GM19324 (cell line): ENCODE data around the gene NUDT16L1.

Experiments
- ATAC-seq: cut with Tn5 transposase; IDR thresholded peaks from one replicate; pipeline ENCODE4 v1.9.1; 2021; ENCODE audit warnings: mild to moderate bottlenecking, moderate library complexity; ENCODE audit not compliant: unreplicated experiment, low FRiP score

Gene NUDT16L1

DNA sequence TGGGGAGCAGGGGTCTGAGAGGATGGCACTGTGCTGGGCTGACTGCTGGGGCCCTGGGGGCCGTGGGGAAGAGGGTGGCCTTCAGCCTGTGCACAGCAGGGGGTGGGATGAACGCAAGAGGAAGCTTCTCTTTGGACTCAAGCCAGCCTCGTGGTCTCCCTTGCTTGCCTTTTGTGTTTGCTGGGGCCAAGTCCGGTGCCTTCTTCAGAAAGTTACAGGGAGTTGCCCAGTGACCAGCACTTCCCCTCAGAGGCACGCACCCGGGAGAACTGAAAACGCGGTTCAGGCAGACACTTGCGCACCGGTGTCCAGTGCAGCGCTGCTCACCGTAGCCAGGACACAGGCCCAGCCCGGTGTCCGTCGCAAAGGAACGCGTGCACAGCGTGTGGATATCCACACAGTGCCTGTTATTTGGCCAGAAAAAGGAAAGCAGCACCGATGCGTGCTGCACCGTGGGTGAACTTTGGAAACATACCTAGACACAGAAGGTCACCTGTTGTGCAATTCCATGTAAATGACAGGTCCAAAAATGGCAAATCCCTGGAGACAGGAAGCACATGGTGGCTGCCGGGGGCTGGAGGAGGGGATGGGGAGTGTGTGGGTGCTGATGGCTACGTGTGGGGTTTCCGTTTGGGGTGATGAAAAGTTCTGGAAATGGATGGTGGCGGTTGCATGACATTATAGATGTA is 29.4 kb upstream of the NUDT16L1 start:
- ATAC-seq: no peak

DNA sequence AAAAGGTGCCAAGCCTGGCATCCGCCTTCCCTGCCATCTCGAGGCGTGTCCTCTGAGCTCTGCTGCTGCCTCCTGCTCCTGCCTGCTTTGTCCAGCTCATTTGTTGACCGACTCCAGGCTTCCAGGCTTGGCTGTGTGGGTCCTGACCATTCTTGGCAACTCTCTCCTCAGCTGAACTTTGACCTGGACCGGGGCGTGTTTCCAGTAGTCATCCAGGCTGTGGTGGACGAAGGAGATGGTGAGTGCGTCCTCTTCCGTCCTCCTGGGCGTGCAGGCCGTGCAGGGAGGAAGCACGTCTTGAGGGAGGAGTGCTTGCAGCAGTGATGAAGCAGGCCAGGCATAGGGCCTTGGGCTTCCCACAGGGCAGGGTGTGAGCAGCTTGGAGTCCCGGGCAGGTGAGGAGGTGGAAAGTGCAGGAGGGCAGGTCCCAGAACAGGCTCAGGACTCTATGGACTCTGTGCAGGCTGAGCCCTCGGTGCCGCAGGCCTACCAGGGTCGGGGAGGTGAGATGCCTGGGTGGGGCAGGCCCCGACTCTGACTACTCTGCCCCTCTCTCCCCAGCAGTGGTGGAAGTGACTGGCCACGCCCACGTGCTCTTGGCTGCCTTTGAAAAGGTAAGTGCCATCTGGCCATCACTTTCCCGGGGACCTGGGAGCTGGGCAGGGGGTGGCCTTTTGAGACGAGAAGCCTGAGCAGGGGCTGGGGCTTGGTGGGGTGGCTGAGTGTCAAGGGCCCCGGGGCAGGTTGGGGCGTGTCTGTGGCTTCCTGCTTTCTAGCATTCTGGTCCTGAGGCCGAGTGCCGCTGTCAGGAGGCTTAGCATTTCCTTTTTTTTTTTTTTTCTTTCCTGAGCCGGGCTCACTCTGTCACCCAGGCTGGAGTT is 28.6 kb upstream of the NUDT16L1 start:
- no peak for ATAC-seq

- ATAC-seq: no peak
Measured at GRCh38 chr16:4666537-4667202, 26.7 kb upstream of the NUDT16L1 start.

GRCh38 chr16:4667203-4667963 is 26.0 kb upstream of the NUDT16L1 start:
- ATAC-seq: no peak

GRCh38 chr16:4668313-4668960 is 24.9 kb upstream of the NUDT16L1 start:
- no peak for ATAC-seq

DNA sequence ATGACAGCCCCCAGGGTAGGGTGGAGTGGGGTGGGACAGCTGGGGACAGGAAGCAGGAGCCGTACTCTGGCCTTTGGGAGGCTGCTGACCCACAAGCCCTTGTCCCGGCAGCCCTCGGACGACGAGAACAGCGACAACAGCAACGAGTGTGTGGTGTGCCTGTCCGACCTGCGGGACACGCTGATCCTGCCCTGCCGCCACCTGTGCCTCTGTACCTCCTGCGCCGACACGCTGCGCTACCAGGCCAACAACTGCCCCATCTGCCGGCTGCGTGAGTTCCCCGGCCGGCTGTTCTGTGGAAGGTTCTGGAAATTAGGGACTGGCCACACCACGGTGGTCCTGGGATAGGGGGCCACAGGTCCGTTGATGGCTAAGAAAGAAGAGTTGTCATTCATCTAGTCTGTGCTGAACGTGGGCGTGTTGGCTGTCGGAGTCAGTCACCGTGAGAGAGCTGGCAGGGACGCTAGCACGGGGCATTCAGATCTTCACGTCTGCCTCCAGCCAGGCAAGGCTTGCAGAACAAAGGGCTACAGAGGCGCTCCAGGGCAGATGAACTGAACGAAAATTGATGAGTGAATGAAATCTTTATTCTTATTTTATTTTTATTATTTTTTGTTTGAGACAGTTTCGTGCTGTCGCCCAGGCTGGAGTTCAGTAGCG is 19.8 kb upstream of the NUDT16L1 start:
- no peak for ATAC-seq

DNA sequence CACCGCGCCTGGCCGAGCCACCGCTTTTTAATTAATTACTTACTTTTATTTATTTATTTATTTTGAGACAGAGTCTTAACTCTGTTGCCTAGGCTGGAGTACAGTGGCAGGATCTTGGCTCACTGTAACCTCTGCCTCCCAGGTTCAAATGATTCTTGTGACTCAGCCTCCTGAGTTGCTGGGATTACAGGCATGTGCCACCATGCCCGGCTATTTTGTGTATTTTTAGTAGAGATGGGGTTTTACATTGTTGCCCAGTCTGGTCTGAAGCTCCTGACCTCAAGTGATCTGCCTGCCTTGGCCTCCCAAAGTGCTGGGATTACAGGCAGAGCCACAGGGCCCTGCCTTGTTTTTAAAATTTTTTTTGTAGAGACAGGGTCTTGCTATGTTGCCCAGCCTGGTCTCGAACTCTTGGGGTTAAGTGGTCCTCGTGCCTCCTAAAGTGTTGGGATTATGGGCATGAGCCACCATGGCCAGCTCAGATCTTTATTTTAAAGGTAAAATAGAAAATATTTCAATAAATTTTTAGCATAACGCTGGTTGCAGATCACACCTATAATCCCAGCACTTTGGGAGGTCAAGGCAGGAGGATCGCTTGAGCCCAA is 18.3 kb upstream of the NUDT16L1 start:
- no peak for ATAC-seq

- ATAC-seq: no peak
Measured at GRCh38 chr16:4675864-4676786, 17.2 kb upstream of the NUDT16L1 start.

DNA sequence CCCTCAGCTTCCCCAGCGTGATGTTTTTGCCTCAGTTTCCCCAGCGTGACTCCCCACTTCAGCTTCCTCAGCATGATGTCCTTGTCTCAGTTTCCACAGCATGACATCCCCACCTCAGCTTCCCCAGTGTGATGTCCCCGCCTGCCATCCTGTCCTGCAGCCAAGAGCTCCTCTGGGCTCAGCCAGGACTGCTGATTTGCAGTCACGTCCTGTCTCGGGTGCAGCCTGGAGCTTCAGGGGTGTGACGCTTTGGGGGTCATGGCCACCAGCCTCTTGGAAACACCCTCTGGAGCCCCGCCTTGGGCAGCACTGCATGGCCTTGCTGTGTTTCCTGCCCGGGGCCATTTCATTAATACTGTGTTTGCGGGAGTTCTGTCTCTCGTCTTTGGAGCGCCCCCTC is 16.5 kb upstream of the NUDT16L1 start:
- no peak for ATAC-seq

DNA sequence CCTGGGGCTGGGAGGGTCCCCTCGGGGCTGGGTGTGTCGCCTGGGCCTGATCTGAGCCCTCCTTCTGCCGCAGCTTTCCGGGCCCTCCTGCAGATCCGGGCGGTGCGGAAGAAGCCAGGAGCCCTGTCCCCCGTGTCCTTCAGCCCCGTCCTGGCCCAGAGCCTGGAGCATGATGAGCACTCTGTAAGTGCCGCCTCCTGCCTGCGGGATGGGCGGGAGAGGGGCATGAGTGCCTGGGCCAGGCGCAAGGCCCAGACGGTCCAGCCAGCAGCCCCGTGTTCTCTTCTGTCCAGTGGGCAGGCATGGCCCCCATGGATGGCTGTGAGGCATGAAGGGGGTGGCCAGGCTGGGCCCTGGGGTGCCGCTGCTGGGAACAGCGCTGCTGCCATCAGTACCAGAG is 16.0 kb upstream of the NUDT16L1 start:
- ATAC-seq: no peak

DNA sequence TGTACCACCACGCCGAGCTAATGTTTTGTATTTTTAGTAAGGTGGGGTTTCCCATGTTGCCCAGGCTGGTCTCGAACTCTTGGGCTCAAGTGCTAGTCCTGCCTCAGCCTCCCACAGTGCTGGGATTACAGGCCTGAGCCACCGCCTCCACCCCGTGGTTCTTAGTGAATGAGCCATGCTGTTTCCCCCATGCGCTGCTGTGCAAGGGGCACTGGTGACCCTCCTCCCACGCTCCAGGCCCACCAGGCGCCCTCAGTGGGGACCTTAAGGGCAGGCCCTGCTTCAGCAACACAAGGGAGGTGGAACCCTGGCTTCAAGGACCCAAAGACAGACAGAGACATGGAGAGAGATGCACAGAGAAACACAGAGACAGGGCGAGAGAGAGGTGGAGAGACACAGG is 15.4 kb upstream of the NUDT16L1 start:
- ATAC-seq: no peak

GRCh38 chr16:4678596-4678995 is 14.8 kb upstream of the NUDT16L1 start:
- ATAC-seq: no peak

DNA sequence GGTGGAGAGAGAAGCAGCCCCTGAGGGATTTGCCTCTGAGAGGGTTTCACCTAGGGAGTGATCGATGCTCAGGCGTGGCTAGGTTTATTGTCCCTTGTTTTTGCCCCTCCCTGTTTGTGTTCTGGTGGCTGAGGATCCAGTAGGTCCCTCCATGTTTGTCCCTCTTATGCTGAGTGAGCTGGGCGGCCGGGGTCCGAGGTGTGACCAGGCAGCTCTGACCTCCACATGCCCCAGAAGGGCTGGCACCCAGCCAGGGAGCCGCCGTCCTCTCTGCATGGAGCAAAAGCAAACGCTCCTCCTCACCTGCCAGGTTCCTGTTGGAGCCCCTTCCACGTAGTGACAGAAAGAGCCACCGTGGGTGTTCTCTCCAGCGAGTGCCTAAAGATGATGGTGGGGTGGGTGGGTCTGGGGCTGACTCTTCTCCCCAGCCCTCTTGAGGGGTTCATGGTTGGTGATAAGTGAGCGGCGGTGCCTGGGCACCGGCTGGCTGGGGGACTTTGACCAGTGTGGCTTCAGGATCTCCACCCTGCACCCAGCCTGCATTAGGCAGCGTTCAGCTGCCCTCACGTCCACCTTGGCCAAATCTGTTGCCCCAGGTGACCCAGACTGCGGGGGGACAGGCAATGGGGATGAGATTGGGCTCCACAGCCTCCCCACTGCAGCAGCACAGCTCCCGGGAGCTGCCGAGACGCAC is 14.1 kb upstream of the NUDT16L1 start:
- ATAC-seq: no peak

DNA sequence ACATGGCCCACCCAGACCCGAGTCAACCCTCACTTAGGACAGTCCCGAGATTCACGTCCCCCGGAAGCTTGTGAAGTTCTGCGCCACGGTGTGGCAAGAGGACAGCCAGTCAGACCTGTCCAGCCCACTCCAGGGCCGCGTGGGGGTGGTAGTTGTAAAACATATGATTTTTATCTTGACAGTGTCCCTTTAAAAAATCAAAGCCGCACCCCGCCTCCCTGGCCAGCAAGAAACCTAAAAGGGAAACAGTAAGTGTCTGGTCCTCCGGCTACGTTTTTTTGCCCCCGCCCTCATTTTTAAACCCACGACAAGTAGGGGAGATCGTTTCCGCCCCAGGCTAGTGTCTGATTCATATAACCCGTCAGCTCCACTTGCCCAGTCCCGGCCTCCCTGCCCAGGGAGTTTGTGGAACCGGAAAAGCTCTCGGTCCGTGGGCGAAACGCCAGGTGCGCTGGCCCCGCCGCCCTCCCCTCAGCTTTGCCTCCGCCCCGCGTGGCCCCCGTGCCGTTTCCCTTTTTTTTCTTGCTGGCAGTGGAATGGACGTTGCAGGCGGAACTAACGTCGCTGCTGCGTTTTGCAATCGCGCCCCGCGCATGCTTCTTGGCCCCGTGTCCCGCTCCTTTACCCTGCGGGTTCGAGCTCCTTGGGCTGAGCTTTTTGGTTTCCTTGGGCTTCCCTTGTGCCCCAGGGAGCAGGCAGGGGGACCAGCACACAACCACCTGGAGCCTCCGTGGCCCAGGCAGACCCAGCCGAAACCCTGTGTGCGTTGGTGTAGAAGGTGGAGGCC is 13.3 kb upstream of the NUDT16L1 start:
- ATAC-seq: no peak

DNA sequence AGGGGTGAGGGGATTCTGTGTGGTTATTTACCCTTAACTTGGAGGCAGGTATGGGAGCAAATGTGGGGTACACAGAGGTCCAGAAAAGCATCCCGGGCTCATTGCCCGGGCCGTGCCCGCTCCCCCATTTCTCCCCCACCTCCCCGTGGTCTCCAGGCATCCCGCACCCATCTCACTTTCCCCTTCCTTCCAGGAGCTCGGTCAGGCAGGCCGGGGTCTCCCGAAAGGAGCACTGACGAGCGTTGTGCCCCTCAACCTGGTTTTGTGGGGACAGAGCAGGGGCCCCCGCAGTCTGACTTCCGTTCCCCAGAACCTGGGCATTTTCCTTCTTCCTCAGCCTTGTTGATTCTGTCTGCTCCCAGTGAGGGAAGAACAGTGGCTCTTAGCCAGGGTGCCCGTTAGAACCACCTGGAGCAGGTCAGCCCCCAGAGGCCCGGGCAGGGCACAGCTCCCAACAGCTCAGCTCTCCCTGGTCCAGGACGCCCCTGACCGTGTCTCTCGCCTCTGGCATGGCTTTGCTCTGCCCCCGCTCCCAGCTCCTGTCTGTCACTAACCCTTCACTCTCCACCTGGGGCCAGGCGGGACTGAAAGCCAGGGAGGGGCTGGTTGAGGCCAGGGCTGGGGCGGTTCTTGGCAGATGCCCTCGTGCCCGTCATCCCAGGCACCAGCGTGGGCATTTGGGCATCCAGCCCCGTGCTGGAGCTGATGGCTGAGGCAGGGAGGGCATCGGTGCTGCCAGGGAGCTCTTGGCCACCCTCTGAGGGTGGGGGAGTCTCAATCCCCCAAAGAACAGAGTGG is 12.5 kb upstream of the NUDT16L1 start:
- no peak for ATAC-seq

DNA sequence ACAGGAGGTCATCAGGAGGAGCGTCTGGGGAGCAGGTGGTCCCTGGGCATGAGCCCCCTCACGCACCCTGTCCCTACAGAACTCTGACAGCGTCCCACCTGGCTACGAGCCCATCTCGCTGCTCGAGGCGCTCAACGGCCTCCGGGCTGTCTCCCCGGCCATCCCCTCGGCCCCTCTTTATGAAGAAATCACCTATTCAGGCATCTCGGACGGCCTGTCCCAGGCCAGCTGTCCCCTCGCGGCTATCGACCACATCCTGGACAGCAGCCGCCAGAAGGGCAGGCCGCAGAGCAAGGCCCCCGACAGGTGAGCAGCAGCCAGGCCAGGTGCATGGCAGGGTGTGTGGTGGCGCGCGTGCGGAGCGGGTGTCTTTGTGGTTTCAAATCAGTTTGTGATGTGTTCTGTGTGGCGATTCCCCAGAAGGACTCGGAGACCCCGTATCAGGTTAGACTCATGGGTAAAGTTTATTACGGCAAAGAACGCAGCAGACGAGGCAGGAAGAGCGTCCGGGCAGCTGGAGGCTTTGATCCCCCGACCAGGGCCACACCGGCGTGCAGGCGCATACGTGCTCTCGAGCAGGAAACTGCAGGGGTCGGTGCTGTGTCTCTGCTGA is 11.8 kb upstream of the NUDT16L1 start:
- no peak for ATAC-seq
